DOHH2 (cell line): Measurements from ENCODE around the gene POU2F3.

Source experiments
- H3F3A ChIP-seq: fragments of 200-600 bp; sonication (generic), shearing (Covaris generic); 2 replicates; pipeline ENCODE4 v1.6.0; 2016; ENCODE audit warnings: antibody characterized with exemption, mild to moderate bottlenecking; ENCODE audit not compliant: control insufficient read depth, insufficient read depth
- H3K27ac ChIP-seq: fragments of 200-600 bp; sonication (generic); 2 replicates; pipeline ENCODE4 v1.5.1; 2014; ENCODE audit warnings: low read depth, mild to moderate bottlenecking, low read length, moderate library complexity
- H3K27me3 ChIP-seq: fragments of 200-600 bp; sonication (generic); 2 replicates; pipeline ENCODE4 v1.6.1; 2014; ENCODE audit warnings: mild to moderate bottlenecking, low read length, mixed read lengths; ENCODE audit not compliant: control insufficient read depth
- H3K36me3 ChIP-seq: fragments of 200-600 bp; sonication (generic); 2 replicates; pipeline ENCODE4 v1.6.1; 2014; ENCODE audit warnings: mild to moderate bottlenecking, low read length, moderate library complexity, mixed read lengths; ENCODE audit not compliant: control insufficient read depth
- H3K4me1 ChIP-seq: fragments of 200-600 bp; sonication (generic); 2 replicates; pipeline ENCODE4 v1.6.1; 2014; ENCODE audit warnings: mild to moderate bottlenecking, low read length, mixed read lengths; ENCODE audit not compliant: control insufficient read depth
- H3K4me2 ChIP-seq: fragments of 200-600 bp; sonication (generic); 2 replicates; pipeline ENCODE4 v1.6.0; 2014; ENCODE audit warnings: mild to moderate bottlenecking, low read length, moderate library complexity
- H3K4me3 ChIP-seq: fragments of 200-600 bp; sonication (generic); 2 replicates; pipeline ENCODE4 v1.5.1; 2014; ENCODE audit warnings: mild to moderate bottlenecking, low read length, mixed read lengths
- H3K79me2 ChIP-seq: fragments of 200-600 bp; sonication (generic); 2 replicates; pipeline ENCODE4 v1.6.1; 2014; ENCODE audit warnings: mild to moderate bottlenecking, low read length, mixed read lengths; ENCODE audit not compliant: control insufficient read depth
- H3K9me2 ChIP-seq: fragments of 200-600 bp; sonication (generic); replicated peaks from 2 replicates; pipeline ENCODE4 v1.6.1; 2014; ENCODE audit warnings: mild to moderate bottlenecking, low read length, mixed read lengths; ENCODE audit not compliant: control insufficient read depth
- H3K9me3 ChIP-seq: fragments of 200-600 bp; sonication (generic); 2 replicates; pipeline ENCODE4 v1.6.1; 2014; ENCODE audit warnings: antibody characterized with exemption, low read length, mixed read lengths; ENCODE audit not compliant: control insufficient read depth, insufficient read depth
- H4K20me1 ChIP-seq: fragments of 200-600 bp; sonication (generic); 2 replicates; pipeline ENCODE4 v1.6.0; 2014; ENCODE audit warnings: low read depth, mild to moderate bottlenecking, antibody characterized with exemption, low read length, moderate library complexity; ENCODE audit not compliant: control insufficient read depth, insufficient read depth
- CTCF ChIP-seq: fragments of 200-600 bp; sonication (generic); IDR thresholded peaks from one replicate; pipeline ENCODE4 v1.5.1; 2014; ENCODE audit warnings: antibody characterized with exemption, mild to moderate bottlenecking, low read depth, low read length; ENCODE audit not compliant: poor library complexity, severe bottlenecking
- EZH2phosphoT487 ChIP-seq: fragments of 200-600 bp; sonication (generic); IDR thresholded peaks from 2 replicates; pipeline ENCODE4 v1.6.1; 2017; ENCODE audit warnings: borderline replicate concordance, mild to moderate bottlenecking, antibody characterized with exemption, low read length, moderate library complexity, mixed read lengths

The POU2F3 gene

GRCh38 chr11:120222916-120223315 is 17.0 kb upstream of the POU2F3 start:
- Histone ChIP-seq H3F3A (no peaks in the 10 kb centered on the region), H3K9me2 (no peaks in the 10 kb centered on the region), H3K4me3 (no peak overlapping the region), H3K27ac (no peak overlapping the region), H3K9me3 (no peaks in the 10 kb centered on the region), H3K27me3 (peaks cover 7% of the 10 kb centered on the region; the same call in 1 of the 2 replicates), H4K20me1 (no peaks in the 10 kb centered on the region), H3K4me2 (no peak overlapping the region), H3K79me2 (no peaks in the 10 kb centered on the region), H3K4me1 (no peaks in the 10 kb centered on the region), H3K36me3 (no peaks in the 10 kb centered on the region)
- TF ChIP-seq EZH2phosphoT487 (no peak), CTCF (no peak)

- Histone ChIP-seq H4K20me1 (no peaks in the 10 kb centered on the region), H3K36me3 (no peaks in the 10 kb centered on the region), H3K4me1 (no peaks in the 10 kb centered on the region), H3K4me2 (no peak overlapping the region), H3K9me2 (no peaks in the 10 kb centered on the region), H3K4me3 (no peak overlapping the region), H3K27ac (no peak overlapping the region), H3K9me3 (no peaks in the 10 kb centered on the region), H3K27me3 (peaks cover 7% of the 10 kb centered on the region; the same call in 1 of the 2 replicates), H3K79me2 (no peaks in the 10 kb centered on the region), H3F3A (no peaks in the 10 kb centered on the region)
- no peak for TF ChIP-seq CTCF
- no peak for TF ChIP-seq EZH2phosphoT487
These were observed 16.1 kb upstream of the POU2F3 start for GRCh38 chr11:120223793-120224192.

- Histone ChIP-seq H3K9me3 (no peaks in the 10 kb centered on the region), H3K4me2 (no peak overlapping the region), H3K4me1 (no peaks in the 10 kb centered on the region), H3K9me2 (no peaks in the 10 kb centered on the region), H3K36me3 (no peaks in the 10 kb centered on the region), H3K4me3 (no peak overlapping the region), H3K79me2 (no peaks in the 10 kb centered on the region), H4K20me1 (no peaks in the 10 kb centered on the region), H3K27me3 (peaks cover 7% of the 10 kb centered on the region; the same call in 1 of the 2 replicates), H3F3A (no peaks in the 10 kb centered on the region), H3K27ac (no peak overlapping the region)
- TF ChIP-seq CTCF (no peak), EZH2phosphoT487 (no peak)
These were observed 15.6 kb upstream of the POU2F3 start for GRCh38 chr11:120224361-120224760.
